GM21526 (cell line): ENCODE data around the gene ITFG1.
"Not testable (repeated sequence)": the region's sequence is repeated elsewhere in the genome, so short reads cannot be mapped to it uniquely, and the experiment has no call there.

Experiments
- ATAC-seq: cut with Tn5 transposase; IDR thresholded peaks from one replicate; pipeline ENCODE4 v1.9.1; 2021; ENCODE audit warnings: moderate library complexity; ENCODE audit not compliant: unreplicated experiment, low FRiP score

Gene ITFG1

DNA sequence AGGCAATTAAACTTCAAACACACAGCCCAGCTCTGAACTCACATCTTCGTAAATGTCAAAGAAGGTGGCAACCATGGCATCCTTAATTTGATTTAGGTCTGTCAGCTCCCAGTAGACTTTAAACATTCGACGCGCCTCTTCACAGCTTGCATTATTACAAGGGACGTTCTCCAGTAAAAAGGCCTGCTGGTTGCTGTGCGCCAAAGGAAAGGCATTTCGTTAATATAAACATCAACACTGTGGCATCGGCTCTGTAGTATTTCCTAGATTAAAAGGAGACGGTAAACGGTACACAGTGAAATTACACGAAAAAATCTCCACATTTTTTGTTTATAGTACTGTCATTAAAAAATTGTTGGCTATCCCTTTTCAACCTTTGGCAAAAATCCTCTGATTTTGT is 200.4 kb downstream of the ITFG1 start:
- no peak for ATAC-seq

DNA sequence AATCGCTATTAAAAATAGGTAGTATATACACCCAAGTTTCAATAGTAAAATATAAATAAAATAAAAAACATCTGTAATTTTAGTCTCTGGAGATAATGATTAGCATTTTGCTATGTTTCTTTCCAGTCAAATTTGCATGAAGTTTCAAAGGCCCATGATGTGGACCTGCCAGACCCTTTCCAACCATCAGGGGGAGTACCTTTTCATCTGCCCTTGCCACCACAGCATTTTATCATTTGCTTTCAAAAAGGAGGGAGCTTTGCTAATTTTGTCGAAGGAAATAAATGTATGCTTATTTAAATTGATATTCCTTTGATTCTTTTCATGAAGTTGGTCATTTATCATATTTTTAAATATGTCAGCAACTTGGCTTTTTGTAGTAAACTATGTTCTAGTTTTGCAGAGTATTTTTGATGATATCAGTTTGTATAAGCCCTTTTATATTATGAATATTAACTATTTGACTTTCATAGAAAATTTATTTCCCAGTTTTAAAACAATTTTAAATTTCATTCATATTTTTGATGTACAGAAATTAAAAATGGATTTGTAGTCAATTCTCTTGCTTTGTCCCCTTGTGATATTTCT is 201.9 kb downstream of the ITFG1 start:
- ATAC-seq: no peak

DNA sequence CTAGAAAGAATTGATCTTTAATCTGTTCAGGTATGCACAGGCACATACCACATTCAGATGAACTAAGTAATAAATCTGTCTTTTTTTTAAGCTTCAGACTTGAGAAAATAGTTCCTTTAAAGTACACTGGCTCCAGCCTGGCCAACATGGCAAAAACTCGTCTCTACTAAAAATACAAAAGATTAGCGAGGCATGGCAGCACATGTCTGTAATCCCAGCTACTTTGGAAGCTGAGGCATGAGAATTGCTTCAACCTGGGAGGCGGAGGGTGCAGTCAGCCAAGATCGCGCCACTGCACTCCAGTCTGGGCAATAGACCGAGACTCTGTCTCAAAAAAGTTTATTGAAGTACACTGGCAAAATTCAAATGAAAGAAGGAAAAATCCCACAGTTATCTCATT is 206.1 kb downstream of the ITFG1 start:
- ATAC-seq: no peak

DNA sequence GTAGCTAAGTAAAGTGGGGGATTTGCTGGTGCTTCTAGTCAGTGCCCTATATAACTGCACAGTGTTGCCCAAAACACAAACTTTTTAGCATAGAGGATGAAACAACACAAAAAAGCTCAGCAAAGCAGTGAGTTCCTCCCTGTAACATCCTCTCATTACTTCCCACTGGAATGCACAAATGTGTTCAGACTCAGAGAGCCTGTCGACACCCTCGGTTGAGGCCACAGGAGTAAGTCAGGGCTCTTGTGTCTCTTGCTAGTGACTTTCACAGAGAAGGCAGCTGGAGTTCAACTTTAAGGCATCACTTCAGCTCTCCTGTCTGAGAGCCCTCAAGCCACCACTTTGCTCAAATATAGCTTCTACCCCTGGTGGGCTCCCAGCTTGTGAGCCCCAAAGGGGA is 209.9 kb downstream of the ITFG1 start:
- no peak for ATAC-seq

DNA sequence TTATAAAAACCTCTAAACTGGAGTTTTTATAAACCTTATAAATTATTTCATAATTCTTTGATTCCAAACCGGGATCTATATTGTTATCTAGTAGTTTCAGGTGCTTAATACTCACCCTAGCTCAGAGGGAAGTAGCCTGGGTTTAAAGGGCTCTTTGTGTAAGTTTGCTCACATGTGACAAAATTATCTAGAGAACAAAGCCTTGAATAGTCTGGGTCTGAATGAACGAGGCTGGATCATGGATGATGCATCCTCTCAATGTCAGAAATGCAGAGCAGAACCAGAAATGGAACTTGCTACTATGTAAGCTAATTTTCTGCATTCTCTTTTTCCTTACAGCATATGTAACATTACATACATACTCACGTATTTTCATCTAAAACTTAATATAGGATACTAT is 213.2 kb downstream of the ITFG1 start:
- no peak for ATAC-seq

DNA sequence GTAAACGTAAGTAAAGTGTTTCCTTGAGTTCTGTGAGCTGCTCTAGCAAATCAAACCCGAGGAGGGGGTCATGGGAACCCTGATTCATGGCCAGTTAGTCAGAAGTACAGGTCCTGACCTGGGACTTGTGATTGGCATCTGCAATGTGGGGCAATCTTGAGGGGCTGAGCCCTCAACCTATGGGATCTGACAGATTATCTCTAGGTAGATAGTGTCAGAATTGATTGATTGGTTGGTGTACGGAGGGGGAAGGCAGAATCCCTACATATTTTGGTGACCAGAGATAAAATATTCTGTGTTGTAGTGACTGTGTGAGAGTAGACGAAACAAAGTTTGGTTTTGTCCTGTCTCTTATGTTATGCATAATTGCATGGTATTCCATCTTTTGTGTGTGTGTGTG is 216.7 kb downstream of the ITFG1 start:
- no peak for ATAC-seq

DNA sequence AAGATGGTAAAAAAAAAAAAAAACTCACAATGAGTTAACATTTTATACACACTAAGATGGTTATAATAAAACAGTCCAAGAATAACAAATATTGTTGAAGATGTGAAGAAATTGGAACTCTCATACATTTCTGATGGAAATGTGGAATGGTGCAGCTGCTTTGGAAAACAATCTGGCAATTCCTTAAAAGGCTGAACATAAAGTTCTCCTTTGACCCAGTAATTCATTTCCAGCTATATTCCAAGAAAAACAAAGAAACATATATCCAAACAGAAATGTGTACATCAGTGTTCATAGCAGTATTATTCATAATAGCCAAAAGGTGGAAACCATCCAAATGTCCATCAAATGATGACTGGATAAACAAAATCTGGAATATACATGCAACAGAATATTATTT is 219.8 kb downstream of the ITFG1 start:
- ATAC-seq: no peak

DNA sequence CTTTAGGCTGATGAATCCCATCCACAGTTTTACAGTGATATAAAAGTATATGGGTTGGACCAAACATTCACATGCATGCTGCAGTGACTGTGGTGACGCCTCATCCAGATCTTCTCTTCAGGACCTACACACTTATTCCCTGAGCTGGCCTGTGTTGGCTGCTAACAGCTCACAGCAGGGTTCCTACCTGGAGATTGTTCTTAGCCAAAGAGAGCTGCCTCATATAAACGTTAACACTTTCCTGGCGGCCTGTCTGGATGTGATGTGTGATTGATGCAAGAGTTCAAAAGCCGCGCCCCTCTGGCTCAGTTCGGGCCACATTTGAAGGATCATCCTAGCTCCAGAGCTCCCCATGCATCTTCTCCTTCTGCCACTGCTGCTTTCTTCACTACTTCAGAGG is 224.1 kb downstream of the ITFG1 start:
- ATAC-seq: no peak

DNA sequence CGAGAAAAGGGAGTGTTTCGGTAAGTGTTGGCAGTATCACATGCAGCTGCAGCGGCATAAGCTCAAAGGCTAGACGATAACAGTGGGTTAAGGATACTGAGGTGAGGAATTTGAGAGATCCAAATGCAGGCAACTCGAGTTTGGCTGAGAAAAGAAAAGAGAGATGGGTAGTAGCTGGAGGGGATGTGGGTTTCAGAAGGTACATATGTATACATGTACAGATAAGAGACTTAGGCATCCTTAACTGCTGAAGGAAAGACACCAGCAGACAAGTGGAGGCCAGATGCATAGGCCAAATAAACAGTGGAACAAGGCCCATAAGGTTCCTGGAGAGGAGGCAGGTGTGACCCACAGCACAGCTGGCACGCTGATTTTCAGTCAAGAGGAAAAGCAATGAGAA is 230.6 kb downstream of the ITFG1 start:
- no peak for ATAC-seq

DNA sequence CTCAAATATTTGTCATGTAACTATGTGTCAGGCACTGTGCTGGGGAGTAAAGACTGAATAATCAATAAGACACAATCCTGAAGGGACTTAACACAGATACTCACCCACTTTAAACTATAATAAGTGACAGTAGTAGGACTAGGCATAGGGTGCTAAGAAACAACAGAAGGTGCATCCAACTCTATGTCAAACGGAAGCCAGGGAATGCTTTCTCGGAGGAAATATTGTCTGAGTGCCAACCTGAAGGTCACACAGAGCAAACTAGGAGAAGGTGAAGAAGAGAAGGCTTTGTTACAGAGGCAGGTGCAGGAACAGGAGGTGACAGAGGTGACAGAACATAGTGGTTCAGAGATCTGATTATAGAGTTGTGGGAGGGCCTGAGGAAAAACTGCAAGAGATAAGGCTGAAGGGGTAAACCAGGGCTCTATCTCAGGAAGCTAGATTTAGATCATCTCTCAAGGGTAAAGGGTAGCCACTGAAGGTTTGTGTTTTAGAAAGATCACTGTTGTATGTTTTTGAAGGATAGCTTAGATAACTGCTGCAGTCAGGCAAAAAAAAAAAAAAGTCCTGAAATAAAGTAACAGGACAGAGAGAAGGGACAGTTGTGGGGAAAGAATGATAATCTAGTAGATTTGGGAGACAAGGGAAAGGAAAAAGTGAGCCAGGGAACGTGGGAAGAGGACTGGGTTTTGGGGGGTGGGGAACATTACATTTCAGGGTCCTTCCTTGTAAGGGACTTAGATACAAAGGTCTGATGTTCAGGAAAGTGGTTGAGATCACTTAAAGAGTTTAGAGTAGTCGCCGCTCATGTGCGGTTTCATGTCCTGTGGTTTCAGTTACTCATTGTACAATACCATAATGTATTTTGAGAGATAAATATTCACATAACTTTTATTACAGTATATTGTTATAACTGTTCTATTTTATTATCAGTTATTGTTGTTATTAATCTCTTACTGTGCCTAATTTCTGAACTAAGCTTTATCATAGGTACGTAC is 231.5 kb downstream of the ITFG1 start:
- no peak for ATAC-seq

DNA sequence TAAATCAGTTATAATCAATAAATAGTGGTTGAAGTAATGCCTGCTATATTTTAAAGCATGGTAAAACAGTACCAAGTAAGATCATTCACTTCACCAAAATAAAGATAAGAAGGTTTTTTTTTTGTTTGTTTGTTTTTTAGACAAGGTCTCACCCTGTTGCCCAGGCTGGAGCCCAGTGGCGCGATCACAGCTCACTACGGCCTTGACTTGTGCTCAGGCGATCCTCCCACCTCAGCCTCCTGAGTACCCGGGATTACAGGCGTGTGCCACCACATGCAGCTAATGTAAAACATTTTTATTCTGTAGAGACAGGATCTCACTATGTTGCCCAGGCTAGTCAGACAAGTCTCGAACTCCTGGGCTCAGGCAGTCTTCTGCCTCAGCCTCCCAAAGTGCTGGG is 232.6 kb downstream of the ITFG1 start:
- no peak for ATAC-seq

DNA sequence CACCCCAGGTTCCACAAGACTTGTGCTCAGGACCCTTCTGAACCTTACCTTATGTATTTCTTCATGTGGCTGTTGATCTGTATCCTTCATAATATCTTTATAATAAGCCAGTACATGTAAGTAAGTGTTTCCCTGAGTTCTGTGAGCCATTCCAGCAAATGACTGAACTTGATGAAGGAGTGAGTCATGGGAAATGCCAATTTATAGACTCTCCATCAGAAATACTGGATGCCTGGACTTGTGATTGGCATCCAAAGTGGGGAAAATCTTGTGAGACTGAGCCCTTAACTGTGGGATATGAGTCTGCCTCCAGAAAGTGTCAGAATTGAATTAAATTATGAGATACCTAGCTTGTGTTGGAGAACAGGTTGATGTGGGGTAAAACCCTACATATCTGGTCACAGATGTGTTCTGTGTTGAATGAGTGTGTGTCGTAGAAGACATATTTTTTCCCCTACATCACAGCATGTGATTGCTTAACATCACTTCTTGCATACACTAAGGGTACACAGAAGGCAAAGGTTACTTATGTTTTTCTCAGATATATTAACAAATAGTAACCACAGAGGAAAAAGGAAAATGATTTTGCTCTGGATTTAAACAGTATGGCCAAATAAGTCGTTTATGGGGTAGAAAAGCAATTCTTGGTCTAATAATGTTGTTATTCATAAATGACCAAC is 247.0 kb downstream of the ITFG1 start:
- ATAC-seq: no peak

DNA sequence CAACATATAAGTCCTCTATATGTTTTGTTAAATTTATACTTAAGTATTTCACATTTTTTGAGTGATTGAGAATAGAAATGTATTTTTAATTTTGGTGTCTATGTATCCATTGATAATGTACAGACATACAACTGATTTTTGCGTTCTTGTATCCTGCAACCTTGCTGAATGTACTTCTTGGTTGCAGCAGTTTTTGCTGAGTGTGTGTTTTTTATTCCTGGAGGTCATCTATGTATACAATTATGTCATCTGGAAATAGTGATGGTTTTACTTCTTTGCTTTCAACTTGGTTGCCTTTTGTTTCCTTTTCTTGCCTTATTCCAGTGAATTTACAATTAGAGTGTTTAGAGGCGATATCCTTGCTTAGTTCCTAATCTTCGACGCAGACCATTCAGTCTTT is 249.6 kb downstream of the ITFG1 start:
- no peak for ATAC-seq

DNA sequence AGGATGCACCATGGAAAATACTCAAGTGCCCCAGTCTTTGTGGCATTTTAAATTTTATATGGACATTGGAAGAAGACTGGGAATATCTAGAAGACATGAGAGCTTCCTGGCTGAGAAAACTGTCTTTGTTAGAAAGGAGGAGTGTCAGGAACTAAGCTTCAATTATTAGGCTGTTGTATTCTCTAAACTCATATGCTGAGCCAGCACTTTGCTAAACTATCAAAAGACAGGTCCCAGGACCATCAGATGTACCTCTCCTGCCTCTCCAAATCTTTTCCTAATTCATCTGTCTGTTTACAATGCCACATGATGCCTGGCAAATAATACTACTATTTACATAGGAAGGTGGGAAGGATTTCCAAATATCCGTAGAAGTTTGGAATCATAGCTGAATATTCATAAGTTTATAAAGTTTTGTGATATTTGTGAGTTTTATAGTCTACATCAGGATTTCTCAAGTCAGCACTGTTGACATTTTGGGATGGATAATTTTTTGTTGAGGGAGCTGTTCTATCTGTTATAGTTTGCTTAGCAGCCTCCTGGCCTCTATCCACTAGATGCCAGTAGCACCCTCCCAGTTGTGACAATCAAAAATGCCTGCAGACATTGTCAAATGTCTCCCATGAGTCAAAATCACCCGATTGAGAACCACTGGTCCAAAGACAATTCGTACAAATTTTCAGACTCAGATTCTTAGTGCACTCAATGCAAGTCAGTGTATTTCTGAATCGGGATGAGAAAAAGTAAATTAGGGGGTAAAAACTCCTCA is 255.9 kb downstream of the ITFG1 start:
- no peak for ATAC-seq

DNA sequence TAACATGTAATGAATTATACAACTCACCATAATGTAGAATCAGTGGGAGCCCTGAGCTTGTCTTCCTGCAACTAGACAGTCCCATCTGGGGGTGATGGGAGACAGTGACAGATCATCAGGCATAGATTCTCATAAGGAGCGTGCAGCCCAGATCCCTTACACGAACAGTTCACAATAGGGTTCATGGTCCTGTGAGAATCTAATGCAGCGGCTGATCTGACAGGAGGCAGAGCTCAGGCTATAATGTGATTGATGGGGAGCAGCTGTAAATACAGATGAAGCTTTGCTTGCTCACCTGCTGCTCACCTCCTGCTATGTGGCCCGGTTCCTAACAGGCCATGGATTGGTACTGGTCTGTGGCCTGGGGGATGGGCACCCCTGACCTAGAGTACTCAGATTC is 257.4 kb downstream of the ITFG1 start:
- ATAC-seq: not testable (repeated sequence)

DNA sequence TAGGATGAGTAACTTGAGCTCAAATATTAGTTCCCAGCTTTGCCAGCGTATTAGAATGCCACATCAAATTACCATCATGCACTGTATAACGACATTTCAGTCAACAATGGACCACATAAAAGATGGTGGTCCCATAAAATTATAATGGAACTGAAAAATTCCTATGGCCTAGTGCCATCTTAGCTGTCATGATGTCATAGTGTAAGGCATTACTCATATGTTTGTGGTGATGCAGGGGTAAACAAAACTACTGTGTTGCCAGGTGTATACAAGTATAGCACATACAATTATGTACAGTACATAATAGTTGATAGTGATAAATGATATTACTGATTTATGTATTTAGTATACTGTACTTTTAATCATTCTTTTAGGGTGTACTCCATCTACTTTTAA is 262.7 kb downstream of the ITFG1 start:
- no peak for ATAC-seq

DNA sequence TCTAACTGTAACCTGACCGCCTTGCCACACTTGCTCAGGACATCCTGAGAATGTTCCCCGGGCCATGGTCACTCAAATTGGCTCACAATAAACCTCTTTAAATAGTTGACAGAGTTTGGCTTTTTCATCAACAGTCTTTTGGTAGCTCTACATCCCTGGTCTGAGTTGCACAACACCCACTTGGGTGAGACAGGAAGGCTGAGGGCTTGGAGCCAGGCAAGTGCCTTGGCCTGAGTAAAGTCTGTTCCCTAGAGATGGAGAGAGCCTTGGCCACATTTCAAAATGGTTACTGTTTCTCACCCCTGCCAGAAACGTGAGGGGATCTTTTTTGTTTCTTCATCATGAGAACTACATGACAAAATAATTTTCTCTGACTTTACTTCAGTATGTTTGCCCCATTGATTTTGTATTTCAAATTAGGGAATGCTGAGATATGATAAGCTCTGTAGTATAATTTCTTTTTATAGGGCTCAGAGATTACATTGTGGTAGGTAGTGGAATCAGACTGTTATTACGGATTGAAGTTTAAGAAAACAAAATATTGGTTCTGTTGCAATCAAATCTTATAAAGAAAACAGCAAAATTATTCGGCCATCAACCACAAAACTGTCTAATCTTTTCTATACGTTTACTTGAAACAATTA is 263.2 kb downstream of the ITFG1 start:
- no peak for ATAC-seq

DNA sequence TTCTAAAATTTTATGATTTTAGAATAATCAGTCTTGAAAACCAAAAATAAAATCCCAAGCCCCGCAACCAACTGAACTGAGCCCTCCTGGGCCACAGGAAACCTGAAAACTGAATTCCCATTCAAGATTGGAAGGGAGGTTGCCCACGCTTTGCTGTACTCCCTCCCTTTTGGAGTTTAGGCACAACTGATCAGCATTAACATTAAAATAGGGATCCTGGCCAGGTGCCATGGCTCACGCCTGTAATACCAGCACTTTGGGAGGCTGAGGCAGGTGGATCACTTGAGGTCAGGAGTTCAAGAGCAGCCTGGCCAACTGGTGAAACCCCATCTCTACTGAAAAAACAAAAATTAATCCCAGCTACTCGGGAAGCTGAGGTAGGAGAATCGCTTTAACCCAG is 264.4 kb downstream of the ITFG1 start:
- ATAC-seq: no peak

DNA sequence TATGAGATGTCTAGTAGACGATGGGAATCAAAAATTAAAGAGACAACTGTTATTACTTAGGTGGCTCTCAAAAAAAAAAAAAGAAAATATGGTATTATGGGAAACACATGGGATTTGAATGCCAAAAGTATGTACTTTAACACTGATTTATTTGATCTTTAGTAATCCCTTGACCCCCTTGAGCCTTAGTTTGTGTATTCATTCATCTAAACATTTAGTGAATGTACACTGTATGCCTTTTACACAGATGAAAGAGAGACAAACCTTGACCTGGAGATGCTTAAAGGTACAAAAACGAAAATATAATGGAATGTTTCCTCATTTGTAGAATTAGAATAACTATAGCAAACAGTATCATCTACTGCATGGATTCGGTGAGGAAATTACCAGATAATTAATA is 278.5 kb downstream of the ITFG1 start:
- ATAC-seq: no peak

DNA sequence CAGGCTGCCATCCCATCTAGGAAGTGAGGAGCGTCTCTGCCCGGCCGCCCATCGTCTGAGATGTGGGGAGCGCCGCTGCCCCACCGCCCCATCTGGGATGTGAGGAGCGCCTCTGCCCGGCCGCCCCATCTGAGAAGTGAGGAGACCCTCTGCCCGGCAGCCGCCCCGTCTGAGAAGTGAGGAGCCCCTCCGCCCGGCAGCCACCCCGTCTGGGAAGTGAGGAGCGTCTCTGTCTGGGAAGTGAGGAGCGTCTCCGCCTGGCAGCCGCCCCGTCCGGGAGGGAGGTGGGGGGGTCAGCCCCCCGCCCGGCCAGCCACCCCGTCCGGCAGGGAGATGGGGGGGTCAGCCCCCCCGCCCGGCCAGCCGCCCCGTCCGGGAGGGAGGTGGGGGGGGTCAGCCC is 279.8 kb downstream of the ITFG1 start:
- ATAC-seq: not testable (repeated sequence)
